Measurements from ENCODE around the gene CCDC51. TPM values are rescaled to one million over a fixed set of nuclear protein-coding genes. Genes with fewer than 3 reads are reported as not detected.

Gene CCDC51
- total and polyA plus RNA-seq, 2 donors from 2014 or later = 13.8 to 32.8 TPM

DNA sequence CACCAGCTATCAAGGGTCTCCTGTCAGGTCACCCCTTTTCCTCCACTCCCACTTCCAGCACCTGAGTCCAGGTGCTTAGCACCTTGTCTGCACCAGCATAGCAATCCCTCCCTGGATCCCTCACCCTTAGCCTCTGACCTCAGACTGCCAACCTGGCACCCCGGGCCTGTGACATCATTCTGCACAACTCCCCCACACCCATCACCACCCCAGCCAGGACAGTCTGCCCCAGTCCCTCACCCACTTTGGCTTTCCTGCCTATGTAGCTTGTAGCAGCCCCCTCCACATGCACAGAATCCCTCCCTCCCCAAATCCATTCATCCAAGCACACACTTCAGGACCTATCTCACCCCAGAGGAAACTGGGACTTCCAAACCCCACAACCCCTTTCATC lies 9.2 kb downstream of the CCDC51 start:
- Histone ChIP-seq H3K27me3 (ENCODE audit: control insufficient read depth, insufficient read depth, low read length) (no peaks in the 10 kb centered on the region), H3K4me1 (ENCODE audit: control insufficient read depth in 2 of 3, insufficient read depth in 2 of 3, low read depth in 1 of 3, low read length in 3 of 3) (peaks cover 3 to 72% (median 48%) of the 10 kb centered on the region in 3 donors), H3K9me3 (ENCODE audit: control insufficient read depth in 2 of 3, insufficient read depth in 1 of 3, low read length in 3 of 3) (no peaks in the 10 kb centered on the region), H3K9ac (ENCODE audit: low read length in 3 of 3) (peak overlapping the region in 1 of 3 donors; percentile 42), H3K36me3 (ENCODE audit: control insufficient read depth in 2 of 3, insufficient read depth in 3 of 3, low read length in 3 of 3) (no peaks in the 10 kb centered on the region), H3K4me3 (ENCODE audit: low read length in 3 of 3) (peak overlapping the region in 1 of 3 donors; percentile 76), H3K27ac (ENCODE audit: low read depth in 2 of 2, low read length in 2 of 2) (peak overlapping the region; percentile 88 to 94)
- TF ChIP-seq, protein P1, sequence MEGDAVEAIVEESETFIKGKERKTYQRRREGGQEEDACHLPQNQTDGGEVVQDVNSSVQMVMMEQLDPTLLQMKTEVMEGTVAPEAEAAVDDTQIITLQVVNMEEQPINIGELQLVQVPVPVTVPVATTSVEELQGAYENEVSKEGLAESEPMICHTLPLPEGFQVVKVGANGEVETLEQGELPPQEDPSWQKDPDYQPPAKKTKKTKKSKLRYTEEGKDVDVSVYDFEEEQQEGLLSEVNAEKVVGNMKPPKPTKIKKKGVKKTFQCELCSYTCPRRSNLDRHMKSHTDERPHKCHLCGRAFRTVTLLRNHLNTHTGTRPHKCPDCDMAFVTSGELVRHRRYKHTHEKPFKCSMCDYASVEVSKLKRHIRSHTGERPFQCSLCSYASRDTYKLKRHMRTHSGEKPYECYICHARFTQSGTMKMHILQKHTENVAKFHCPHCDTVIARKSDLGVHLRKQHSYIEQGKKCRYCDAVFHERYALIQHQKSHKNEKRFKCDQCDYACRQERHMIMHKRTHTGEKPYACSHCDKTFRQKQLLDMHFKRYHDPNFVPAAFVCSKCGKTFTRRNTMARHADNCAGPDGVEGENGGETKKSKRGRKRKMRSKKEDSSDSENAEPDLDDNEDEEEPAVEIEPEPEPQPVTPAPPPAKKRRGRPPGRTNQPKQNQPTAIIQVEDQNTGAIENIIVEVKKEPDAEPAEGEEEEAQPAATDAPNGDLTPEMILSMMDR (IDR thresholded peaks at IDR 0.05; ENCODE audit: borderline replicate concordance, extremely low read depth, insufficient read depth) = no peak
- intact Hi-C loops (cut with DNase I) = loop anchor here (10.0 kb wide), 1 partner anchor 156 kb away; no protein-coding TSS in a partner anchor
- DNase-seq (no peak), FAIRE-seq (no peak)

DNA sequence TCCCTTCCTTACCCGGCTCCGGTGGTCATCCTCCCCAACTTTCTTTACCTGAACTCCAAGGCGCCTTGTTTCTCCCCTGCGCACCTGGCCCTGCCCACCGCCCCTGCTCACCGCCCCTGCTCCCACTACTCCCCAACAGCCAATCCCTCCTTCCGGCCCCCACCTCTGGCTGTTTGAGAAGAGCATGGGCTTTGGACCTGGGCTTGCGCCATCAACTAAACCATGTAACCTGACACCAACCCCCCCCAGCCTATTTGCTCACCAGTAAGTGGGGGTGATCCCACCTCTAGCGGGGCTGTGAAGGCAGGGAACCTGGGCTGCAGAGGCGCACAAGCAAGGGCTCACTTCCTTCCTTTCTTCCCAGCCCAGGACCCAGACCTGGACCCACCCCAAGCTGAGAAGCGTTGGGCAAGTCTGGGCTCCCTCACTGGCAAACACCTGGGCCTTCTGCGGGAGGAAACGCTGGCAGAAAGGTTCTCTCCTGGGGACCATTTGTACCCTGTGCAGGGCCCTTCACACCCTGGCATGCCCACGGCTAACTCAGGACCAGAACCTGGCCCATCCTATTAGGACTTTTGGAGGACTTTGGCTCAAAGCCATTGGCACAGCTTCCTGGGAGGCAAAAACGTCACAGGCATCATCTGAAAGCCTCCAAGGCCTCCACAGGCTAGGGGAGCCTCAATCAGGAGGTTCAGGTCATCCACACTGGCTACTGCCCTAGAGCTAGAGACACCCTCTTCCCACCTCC lies 9.8 kb downstream of the CCDC51 start, which contains the start of gene PLXNB1:
Gene PLXNB1 (minus strand): TSS at position 127 of the 748 bp plus-strand sequence. CDS start 5,475 bp downstream, outside the sequence.
- Histone ChIP-seq H3K4me1 (ENCODE audit: control insufficient read depth in 2 of 3, insufficient read depth in 2 of 3, low read depth in 1 of 3, low read length in 3 of 3) (peaks cover 3 to 75% (median 51%) of the 10 kb centered on the region in 3 donors), H3K4me3 (ENCODE audit: low read length in 3 of 3) (peak within 1 kb of the TSS; percentile 56 to 76 (median 75)), H3K9me3 (ENCODE audit: control insufficient read depth in 2 of 3, insufficient read depth in 1 of 3, low read length in 3 of 3) (no peaks in the 10 kb centered on the region), H3K27me3 (ENCODE audit: control insufficient read depth, insufficient read depth, low read length) (no peaks in the 10 kb centered on the region), H3K9ac (ENCODE audit: low read length in 3 of 3) (peak within 1 kb of the TSS; percentile 3 to 76 (median 51)), H3K27ac (ENCODE audit: low read depth in 2 of 2, low read length in 2 of 2) (peak within 1 kb of the TSS; percentile 88 to 94), H3K36me3 (ENCODE audit: control insufficient read depth in 2 of 3, insufficient read depth in 3 of 3, low read length in 3 of 3) (no peaks in the 10 kb centered on the region)
- peak; percentile 93 to 97 (median 96) for DNase-seq
- no peak for FAIRE-seq
- TF ChIP-seq, protein P1 (IDR thresholded peaks at IDR 0.05; ENCODE audit: borderline replicate concordance, extremely low read depth, insufficient read depth) = no peak
- intact Hi-C loops (cut with DNase I) = loop anchor here (10.0 kb wide), 1 partner anchor 155 kb away; no protein-coding TSS in a partner anchor

DNA sequence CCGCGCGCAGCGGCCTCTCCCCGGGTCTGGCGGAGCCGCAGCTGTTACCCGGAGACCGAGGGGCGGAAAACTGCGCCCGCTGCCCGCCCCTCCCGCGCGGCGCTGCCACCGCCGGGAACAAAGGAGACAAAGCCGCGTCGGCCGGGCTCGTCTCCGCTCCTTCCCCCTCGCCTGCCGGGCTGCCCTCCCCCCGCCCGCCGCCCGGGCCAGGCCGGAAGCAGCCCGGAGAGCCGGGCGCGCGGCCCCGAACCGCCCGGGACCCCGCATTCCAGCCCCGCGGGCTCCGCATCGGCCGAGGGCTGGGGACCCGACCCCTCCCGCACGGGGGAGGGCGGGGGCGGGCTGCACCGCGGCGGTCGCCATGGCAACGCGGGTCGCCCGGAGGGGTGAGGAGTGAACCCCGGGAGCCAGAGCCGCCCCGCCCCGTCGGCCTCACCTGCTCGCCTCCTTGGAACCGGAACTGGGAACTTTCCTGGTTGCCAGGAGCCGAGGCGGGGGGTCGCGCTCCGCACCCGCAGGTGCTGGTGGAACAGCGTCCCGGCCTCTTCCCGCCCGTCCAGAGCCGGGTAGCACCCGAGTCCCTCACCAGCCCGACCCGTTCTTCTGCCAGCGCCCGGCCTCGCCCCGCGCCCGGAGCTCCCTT lies 10.5 kb downstream of the CCDC51 start:
- H3K9ac ChIP-seq (ENCODE audit: low read length in 3 of 3) = peak overlapping the region in 2 of 3 donors; percentile 51 to 76
- H3K27ac ChIP-seq (ENCODE audit: low read depth in 2 of 2, low read length in 2 of 2) = peak overlapping the region; percentile 88 to 94
- FAIRE-seq (no peak), DNase-seq (peak; percentile 77 to 94 (median 86))
- intact Hi-C loops (cut with DNase I) = no loop called here
- peaks cover 3 to 75% (median 51%) of the 10 kb centered on the region in 3 donors for H3K4me1 ChIP-seq (ENCODE audit: control insufficient read depth in 2 of 3, insufficient read depth in 2 of 3, low read depth in 1 of 3, low read length in 3 of 3)
- H3K36me3 ChIP-seq (ENCODE audit: control insufficient read depth in 2 of 3, insufficient read depth in 3 of 3, low read length in 3 of 3) = peaks cover 0 to 2% (median 0%) of the 10 kb centered on the region in 3 donors
- H3K9me3 ChIP-seq (ENCODE audit: control insufficient read depth in 2 of 3, insufficient read depth in 1 of 3, low read length in 3 of 3) = no peaks in the 10 kb centered on the region
- TF ChIP-seq, protein P1 (IDR thresholded peaks at IDR 0.05; ENCODE audit: borderline replicate concordance, extremely low read depth, insufficient read depth) = no peak
- H3K4me3 ChIP-seq (ENCODE audit: low read length in 3 of 3) = peak overlapping the region; percentile 43 to 76 (median 56)
- no peaks in the 10 kb centered on the region for H3K27me3 ChIP-seq (ENCODE audit: control insufficient read depth, insufficient read depth, low read length)
